Amniotic stem cell (primary cell): ENCODE measurements around the gene ANKRD24.
"Not testable (repeated sequence)": the region's sequence is repeated elsewhere in the genome, so short reads cannot be mapped to it uniquely, and the experiment has no call there.

Source experiments
- DNase-seq: peaks from one replicate; lab custom pipeline; 2025; lab: John Stamatoyannopoulos, UW

ANKRD24 gene

GRCh38 chr19:4267901-4268815, 85.7 kb downstream of the ANKRD24 start:
- DNase-seq = no peak

GRCh38 chr19:4268816-4269430, 86.4 kb downstream of the ANKRD24 start:
- DNase-seq = no peak

- no peak for DNase-seq
Measured at GRCh38 chr19:4272894-4273293, 90.4 kb downstream of the ANKRD24 start.

GRCh38 chr19:4274321-4274686, 91.8 kb downstream of the ANKRD24 start:
- DNase-seq = not testable (repeated sequence)
